Endothelial cell of umbilical vein (primary cell): ENCODE results near the gene SWAP70. TPM values are rescaled to one million over a fixed set of nuclear protein-coding genes. Genes with fewer than 3 reads are reported as not detected.
A peak's percentile ranks its signal among the peaks of the same experiment; 100 is the strongest.

Experiments used
- BruUV-seq: library from RNA; stranded (reverse); fragments of 400-500 nt; replicated peaks from 2 replicates; lab custom pipeline; 2021; lab: Mats Ljungman, UMichigan
- CTCF ChIA-PET: fragments of 300-600, 350-600 bp; sonication (Branson Sonifier 250); formaldehyde crosslinking; loops from one replicate; lab custom pipeline; 2021; ENCODE audit warnings: antibody characterized with exemption, inconsistent platforms; lab: Charles Lee
- POLR2A ChIA-PET: fragments of 300-600, 350-600 bp; sonication (Branson Sonifier 250); formaldehyde crosslinking; loops from one replicate; lab custom pipeline; 2021; ENCODE audit warnings: antibody characterized with exemption, inconsistent platforms; lab: Charles Lee
- DNase-seq: peaks from one replicate; pipeline ENCODE4 v3.0.0-alpha.2; 2011; ENCODE audit warnings: low read depth, low spot score
- FAIRE-seq: peaks from 2 replicates; lab custom pipeline; 2011; peaks lifted over from hg19 to GRCh38; lab: Jason Lieb, UNC
- H2AFZ ChIP-seq: 2 replicates; pipeline ENCODE4 v1.6.0; 2012; ENCODE audit warnings: low read depth, low read length, control low read depth, inconsistent platforms
- H3K27ac ChIP-seq: 2 replicates; pipeline ENCODE4 v1.5.1; 2011; ENCODE audit warnings: low read depth, mild to moderate bottlenecking, control low read depth, low read length, moderate library complexity; ENCODE audit not compliant: insufficient read depth
- H3K27me3 ChIP-seq, 2 experiments: 2 replicates each; pipeline versions ENCODE4 v1.6.0 to v1.6.1; 2011; ENCODE audit warnings: low read length in 2 of 2, mixed read lengths in 1 of 2; ENCODE audit not compliant: control insufficient read depth in 2 of 2, insufficient read depth in 2 of 2
- H3K36me3 ChIP-seq, 2 experiments: 2 replicates in 1 of 2; 3 replicates in 1 of 2; pipeline ENCODE4 v1.5.1; 2011; ENCODE audit warnings: low read length in 2 of 2, mild to moderate bottlenecking in 1 of 2, moderate library complexity in 1 of 2; ENCODE audit not compliant: control insufficient read depth in 2 of 2, insufficient read depth in 2 of 2; ENCODE audit errors: extremely low read depth in 1 of 2
- H3K4me1 ChIP-seq: 3 replicates; pipeline ENCODE4 v1.5.1; 2011; ENCODE audit warnings: mild to moderate bottlenecking, low read length; ENCODE audit not compliant: control insufficient read depth, insufficient read depth; ENCODE audit errors: extremely low read depth
- H3K4me2 ChIP-seq: 2 replicates; pipeline ENCODE4 v1.6.1; 2011; ENCODE audit warnings: low read length, control low read depth, mixed read lengths; ENCODE audit not compliant: insufficient read depth
- H3K4me3 ChIP-seq, 3 experiments: fragments of 200-600 bp in 1 of 3; sonication (generic), shearing (Covaris generic) in 1 of 3; replicated peaks in 1 of 3; 2 replicates each; pipeline ENCODE4 v1.5.1; 2011 to 2016; ENCODE audit warnings: control low read depth in 3 of 3, low read length in 3 of 3, mild to moderate bottlenecking in 2 of 3, inconsistent platforms in 1 of 3, low read depth in 1 of 3, moderate library complexity in 1 of 3; ENCODE audit not compliant: insufficient read depth in 1 of 3
- H3K79me2 ChIP-seq: 2 replicates; pipeline ENCODE4 v1.6.0; 2012; ENCODE audit warnings: low read length, inconsistent platforms; ENCODE audit not compliant: control insufficient read depth, insufficient read depth
- H3K9ac ChIP-seq: replicated peaks from 2 replicates; pipeline ENCODE3; 2011; ENCODE audit warnings: low read length, control low read depth; ENCODE audit not compliant: insufficient read depth; ENCODE audit errors: extremely low read depth
- H3K9me1 ChIP-seq: replicated peaks from 3 replicates; pipeline ENCODE4 v1.6.0; 2011; ENCODE audit warnings: mild to moderate bottlenecking, low read length; ENCODE audit not compliant: control insufficient read depth, insufficient read depth; ENCODE audit errors: extremely low read depth
- H3K9me3 ChIP-seq: replicated peaks from 2 replicates; pipeline ENCODE4 v1.5.1; 2012; ENCODE audit warnings: low read length, inconsistent platforms; ENCODE audit not compliant: control insufficient read depth, insufficient read depth
- H4K20me1 ChIP-seq: replicated peaks from 2 replicates; pipeline ENCODE3; 2011; ENCODE audit warnings: mild to moderate bottlenecking, low read length; ENCODE audit not compliant: control insufficient read depth, insufficient read depth; ENCODE audit errors: extremely low read depth
- CTCF ChIP-seq, 2 donors: IDR thresholded peaks; 1 replicate in 1 of 2; 2 replicates in 1 of 2; pipeline ENCODE4 v1.5.1; 2011; ENCODE audit warnings: low read length in 2 of 2, mild to moderate bottlenecking in 2 of 2, moderate library complexity in 2 of 2, control low read depth in 1 of 2, inconsistent platforms in 1 of 2, low read depth in 1 of 2; ENCODE audit not compliant: insufficient read depth in 1 of 2; ENCODE audit errors: extremely low read depth in 1 of 2
- EZH2 ChIP-seq: IDR thresholded peaks from 2 replicates; pipeline ENCODE4 v1.6.1; 2012; ENCODE audit warnings: borderline replicate concordance, low read depth, mild to moderate bottlenecking, moderate library complexity, low read length, inconsistent platforms; ENCODE audit not compliant: severe bottlenecking
- GATA2 ChIP-seq: IDR thresholded peaks from 2 replicates; pipeline ENCODE4 v1.7.0; 2011; ENCODE audit warnings: low read depth, mild to moderate bottlenecking, moderate library complexity, mixed read lengths, low read length; ENCODE audit not compliant: insufficient read length, insufficient read depth
- JUN ChIP-seq: IDR thresholded peaks from 2 replicates; pipeline ENCODE4 v1.6.1; 2011; ENCODE audit warnings: borderline replicate concordance, low read depth; ENCODE audit not compliant: insufficient read length, insufficient read depth
- MAX ChIP-seq: IDR thresholded peaks from 2 replicates; pipeline ENCODE4 v1.6.1; 2011; ENCODE audit not compliant: insufficient read depth, insufficient read length
- MYC ChIP-seq: IDR thresholded peaks from one replicate; pipeline ENCODE4 v1.6.1; 2011; ENCODE audit warnings: mild to moderate bottlenecking, low read depth, low read length
- POLR2A ChIP-seq: IDR thresholded peaks from 2 replicates; pipeline ENCODE4 v1.6.1; 2012; ENCODE audit warnings: low read depth, mild to moderate bottlenecking, control low read depth, low read length
- POLR2AphosphoS5 ChIP-seq: IDR thresholded peaks from 2 replicates; pipeline ENCODE4 v1.6.1; 2012; ENCODE audit warnings: low read depth, mild to moderate bottlenecking, control low read depth, low read length, moderate library complexity; ENCODE audit not compliant: insufficient read depth
- dilution Hi-C: fragments of 300-500 bp; cut with MboI; formaldehyde crosslinking; loops from one replicate; pipeline ENCODE4 v1.15.0; 2019; ENCODE audit warnings: low sequenced_read_pairs; ENCODE audit not compliant: extremely low pct_ligation_motif_present
- intact Hi-C: fragments of 100-400 bp; cut with micrococcal nuclease; formaldehyde crosslinking; loops from one replicate; pipeline ENCODE4 v1.10.0; 2022
- polyA plus RNA-seq, 4 experiments: library from polyadenylated mRNA; depleted of rRNA in 3 of 4; stranded (reverse) in 3 of 4; unstranded in 1 of 4; fragments of >200 nt; gene quantifications; 2 replicates each; pipeline versions ENCODE4 v1.2.1 to v1.2.3, GENCODE V29; 2011 to 2012; ENCODE audit warnings: missing spikeins in 1 of 4
- total RNA-seq: library from RNA; stranded (reverse); gene quantifications from 2 replicates; pipeline ENCODE4 v1.2.3, GENCODE V29; 2021

The SWAP70 gene
- total and polyA plus RNA-seq, 2 donors (not counting 3 experiments of a cell fraction or from before 2014, with no cell fraction given), result 52.5 to 165 TPM

DNA sequence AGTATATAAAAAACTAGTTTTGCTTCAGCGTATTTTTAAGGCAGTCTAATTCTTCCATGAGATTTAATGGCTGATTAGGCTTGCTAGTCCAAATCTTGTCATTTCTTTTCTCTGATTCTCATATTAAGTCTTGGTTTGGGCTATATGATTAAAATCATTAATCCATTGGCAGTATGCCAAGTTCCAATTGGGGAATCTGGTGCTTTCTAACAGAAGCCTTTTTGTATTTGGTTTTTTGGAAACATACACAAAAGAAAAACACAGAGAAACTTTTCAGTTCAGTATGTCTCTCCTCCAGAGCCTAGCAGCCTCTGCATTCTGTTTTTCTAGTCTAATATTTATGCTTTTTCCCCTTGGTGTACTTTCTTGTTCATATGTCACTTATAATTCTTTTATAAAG is 37.9 kb downstream of the SWAP70 start:
- Histone ChIP-seq H3K4me2 (peak overlapping the region; percentile 71), H3K9me1 (no peaks in the 10 kb centered on the region), H3K79me2 (peaks cover 74% of the 10 kb centered on the region), H3K9ac (peak overlapping the region; percentile 19), H3K4me1 (peaks cover 53% of the 10 kb centered on the region), H3K27me3 (no peaks in the 10 kb centered on the region), H3K9me3 (no peaks in the 10 kb centered on the region), H2AFZ (no peak overlapping the region), H3K27ac (peak overlapping the region; percentile 47), H3K36me3 (peaks cover 0 to 3% of the 10 kb centered on the region in 2 experiments), H3K4me3 (no peak overlapping the region), H4K20me1 (no peaks in the 10 kb centered on the region)
- DNase-seq (peak; percentile 50), FAIRE-seq (no peak)
- ChIA-PET CTCF (interaction anchor here (2.1 kb wide), 1 partner anchor 9 kb away, joined by 7 read pairs; no protein-coding TSS in a partner anchor), POLR2A (no interaction called here)
- intact Hi-C loops, result loop anchor here (2.0 kb wide), 2 partner anchors 13 to 15 kb away; no protein-coding TSS in a partner anchor
- no TSS peak for BruUV-seq
- dilution Hi-C loops, result no loop called here
- TF ChIP-seq POLR2A, result no peak
- no peak for TF ChIP-seq MYC
- TF ChIP-seq EZH2, result no peak
- TF ChIP-seq GATA2, result no peak
- TF ChIP-seq MAX, result no peak
- TF ChIP-seq CTCF (IDR thresholded peaks at IDR 0.05; ENCODE audit: extremely low read depth in 1 of 2, insufficient read depth in 1 of 2, low read depth in 1 of 2, low read length in 2 of 2), result no peak
- no peak for TF ChIP-seq JUN
- TF ChIP-seq POLR2AphosphoS5, result no peak
